ENCODE measurements around the gene MYO1D.

DNA sequence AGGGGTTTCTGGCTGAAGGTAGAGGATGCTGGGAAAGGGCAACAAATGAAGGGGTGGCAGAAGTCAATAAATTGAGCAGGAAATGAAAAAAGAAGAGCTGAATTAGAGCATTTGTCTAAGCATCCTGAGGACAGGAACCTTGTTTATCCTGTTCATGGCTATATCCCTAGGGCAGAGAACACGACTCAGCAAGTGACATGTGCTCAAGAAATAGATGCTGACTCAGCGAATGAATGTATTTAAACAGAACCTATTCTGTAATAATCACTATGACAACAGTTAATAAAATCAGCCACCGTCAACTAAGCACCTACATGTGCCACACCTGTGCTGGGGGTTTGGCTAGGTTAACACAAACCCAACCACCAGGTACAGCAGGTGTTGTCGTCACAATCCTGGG, 309.8 kb downstream of the MYO1D start:
- no peak for TF ChIP-seq POLR2AphosphoS5 (IDR thresholded peaks at IDR 0.05)
- TF ChIP-seq, protein P1, sequence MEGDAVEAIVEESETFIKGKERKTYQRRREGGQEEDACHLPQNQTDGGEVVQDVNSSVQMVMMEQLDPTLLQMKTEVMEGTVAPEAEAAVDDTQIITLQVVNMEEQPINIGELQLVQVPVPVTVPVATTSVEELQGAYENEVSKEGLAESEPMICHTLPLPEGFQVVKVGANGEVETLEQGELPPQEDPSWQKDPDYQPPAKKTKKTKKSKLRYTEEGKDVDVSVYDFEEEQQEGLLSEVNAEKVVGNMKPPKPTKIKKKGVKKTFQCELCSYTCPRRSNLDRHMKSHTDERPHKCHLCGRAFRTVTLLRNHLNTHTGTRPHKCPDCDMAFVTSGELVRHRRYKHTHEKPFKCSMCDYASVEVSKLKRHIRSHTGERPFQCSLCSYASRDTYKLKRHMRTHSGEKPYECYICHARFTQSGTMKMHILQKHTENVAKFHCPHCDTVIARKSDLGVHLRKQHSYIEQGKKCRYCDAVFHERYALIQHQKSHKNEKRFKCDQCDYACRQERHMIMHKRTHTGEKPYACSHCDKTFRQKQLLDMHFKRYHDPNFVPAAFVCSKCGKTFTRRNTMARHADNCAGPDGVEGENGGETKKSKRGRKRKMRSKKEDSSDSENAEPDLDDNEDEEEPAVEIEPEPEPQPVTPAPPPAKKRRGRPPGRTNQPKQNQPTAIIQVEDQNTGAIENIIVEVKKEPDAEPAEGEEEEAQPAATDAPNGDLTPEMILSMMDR (IDR thresholded peaks at IDR 0.05) = no peak
- TF ChIP-seq POLR2A (IDR thresholded peaks at IDR 0.05) = no peak
- TF ChIP-seq EP300 (IDR thresholded peaks at IDR 0.05; ENCODE audit: low read depth) = no peak
